ENCODE measurements around the gene SLITRK5. TPM values are rescaled to one million over a fixed set of nuclear protein-coding genes. Genes with fewer than 3 reads are reported as not detected.

Gene SLITRK5
- total RNA-seq, 1 donor from 2014 or later: 1.9 TPM

DNA sequence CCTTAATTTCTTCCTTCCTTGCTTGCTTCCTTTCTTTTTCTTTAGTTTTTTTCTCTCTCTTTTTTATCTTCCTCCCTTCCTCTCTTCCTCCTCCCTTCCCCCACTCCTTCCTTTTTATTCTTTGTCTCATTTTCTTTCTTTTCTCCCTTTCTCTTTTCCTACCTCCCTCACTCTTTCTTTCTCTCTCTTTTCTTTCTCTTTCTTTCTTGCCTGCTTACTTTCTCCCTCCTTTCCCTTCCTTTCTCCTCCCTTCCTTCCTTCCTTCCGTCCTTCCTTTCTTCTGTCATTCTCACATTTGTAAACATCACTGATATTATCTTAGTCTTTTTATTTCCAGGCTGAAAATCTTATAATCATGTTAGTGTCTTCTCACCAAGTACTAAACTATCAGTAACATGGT, 38.8 kb downstream of the SLITRK5 start:
- no peak overlapping the region for H3K27ac Mint-ChIP-seq
- no peak for TF ChIP-seq EZH2phosphoT487 (IDR thresholded peaks at IDR 0.05)
- TF ChIP-seq, protein P1, sequence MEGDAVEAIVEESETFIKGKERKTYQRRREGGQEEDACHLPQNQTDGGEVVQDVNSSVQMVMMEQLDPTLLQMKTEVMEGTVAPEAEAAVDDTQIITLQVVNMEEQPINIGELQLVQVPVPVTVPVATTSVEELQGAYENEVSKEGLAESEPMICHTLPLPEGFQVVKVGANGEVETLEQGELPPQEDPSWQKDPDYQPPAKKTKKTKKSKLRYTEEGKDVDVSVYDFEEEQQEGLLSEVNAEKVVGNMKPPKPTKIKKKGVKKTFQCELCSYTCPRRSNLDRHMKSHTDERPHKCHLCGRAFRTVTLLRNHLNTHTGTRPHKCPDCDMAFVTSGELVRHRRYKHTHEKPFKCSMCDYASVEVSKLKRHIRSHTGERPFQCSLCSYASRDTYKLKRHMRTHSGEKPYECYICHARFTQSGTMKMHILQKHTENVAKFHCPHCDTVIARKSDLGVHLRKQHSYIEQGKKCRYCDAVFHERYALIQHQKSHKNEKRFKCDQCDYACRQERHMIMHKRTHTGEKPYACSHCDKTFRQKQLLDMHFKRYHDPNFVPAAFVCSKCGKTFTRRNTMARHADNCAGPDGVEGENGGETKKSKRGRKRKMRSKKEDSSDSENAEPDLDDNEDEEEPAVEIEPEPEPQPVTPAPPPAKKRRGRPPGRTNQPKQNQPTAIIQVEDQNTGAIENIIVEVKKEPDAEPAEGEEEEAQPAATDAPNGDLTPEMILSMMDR (IDR thresholded peaks at IDR 0.05): no peak
- no peaks in the 10 kb centered on the region for H3K27me3 Mint-ChIP-seq (ENCODE audit: insufficient read depth, low read depth)

DNA sequence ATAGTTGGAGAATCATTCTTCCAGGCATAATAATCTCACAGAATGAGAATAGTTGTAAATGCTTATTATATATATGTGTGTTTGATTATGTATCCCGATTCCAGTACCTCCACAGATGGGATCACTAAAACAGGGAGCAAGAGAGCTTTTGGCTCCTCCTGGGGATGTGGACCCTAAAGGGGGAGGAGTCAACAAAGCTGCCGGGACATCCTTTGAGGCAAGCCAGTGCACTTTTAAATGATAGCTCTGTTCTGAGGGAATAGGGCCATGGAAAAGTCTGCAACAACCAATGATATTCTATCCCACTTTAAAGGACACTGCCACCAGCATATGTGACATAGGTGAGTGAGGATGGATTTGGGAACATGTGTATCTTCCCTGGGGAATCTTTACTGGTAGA, 40.8 kb downstream of the SLITRK5 start:
- Histone ChIP-seq H3K4me1 (no peaks in the 10 kb centered on the region), H3K27ac (no peak overlapping the region), H3K79me2 (ENCODE audit: low read depth) (no peaks in the 10 kb centered on the region), H3K9ac (no peak overlapping the region), H3K27me3 (no peaks in the 10 kb centered on the region), H3K4me3 (no peak overlapping the region), H2AFZ (replicated peaks) (no peak overlapping the region), H3K9me3 (ENCODE audit: low read depth) (no peaks in the 10 kb centered on the region), H3F3A (ENCODE audit: low read depth) (no peaks in the 10 kb centered on the region), H4K20me1 (ENCODE audit: low read depth) (no peaks in the 10 kb centered on the region), H3K4me2 (no peak overlapping the region), H3K36me3 (no peaks in the 10 kb centered on the region)
- DNase-seq (ENCODE audit: low spot score): peak; percentile 3
- Mint-ChIP-seq H3K27me3 (ENCODE audit: insufficient read depth, low read depth) (no peaks in the 10 kb centered on the region), H3K36me3 (no peaks in the 10 kb centered on the region), H3K4me3 (no peak overlapping the region), H3K4me1 (no peaks in the 10 kb centered on the region), H3K9me3 (no peaks in the 10 kb centered on the region), H3K27ac (no peak overlapping the region)
- TF ChIP-seq EZH2phosphoT487 (IDR thresholded peaks at IDR 0.05): no peak
- TF ChIP-seq, protein P1 (IDR thresholded peaks at IDR 0.05): no peak

More for the DNA sequence above, 38.8 kb downstream of the SLITRK5 start:
- no peaks in the 10 kb centered on the region for H3K36me3 Mint-ChIP-seq
- Histone ChIP-seq H3K9ac (no peak overlapping the region), H3K4me3 (no peak overlapping the region), H3K4me2 (no peak overlapping the region), H3F3A (ENCODE audit: low read depth) (no peaks in the 10 kb centered on the region), H4K20me1 (ENCODE audit: low read depth) (no peaks in the 10 kb centered on the region), H3K79me2 (ENCODE audit: low read depth) (no peaks in the 10 kb centered on the region), H3K36me3 (no peaks in the 10 kb centered on the region), H2AFZ (replicated peaks) (no peak overlapping the region), H3K27me3 (no peaks in the 10 kb centered on the region), H3K4me1 (no peaks in the 10 kb centered on the region), H3K9me3 (ENCODE audit: low read depth) (no peaks in the 10 kb centered on the region), H3K27ac (no peak overlapping the region)
- no peak for DNase-seq (ENCODE audit: low spot score)
- no peaks in the 10 kb centered on the region for H3K4me1 Mint-ChIP-seq
- no peaks in the 10 kb centered on the region for H3K9me3 Mint-ChIP-seq
- H3K4me3 Mint-ChIP-seq: no peak overlapping the region

All from neural progenitor cell (in vitro differentiated cells).